Stimulated activated CD4-positive, alpha-beta T cell treated with anti-CD3 and anti-CD28 coated beads, TNF-alpha, amount 100 ng/mL, for 4 hours (primary cell): Measurements from ENCODE around the gene MSH4.
"Not testable (repeated sequence)": the region's sequence is repeated elsewhere in the genome, so short reads cannot be mapped to it uniquely, and the experiment has no call there.

Source experiments
- DNase-seq, 3 experiments: peaks; one replicate each; pipeline ENCODE4 v3.0.0-alpha.2; 2020; ENCODE audit warnings: low read depth in 3 of 3

Gene MSH4

GRCh38 chr1:75795703-75796193 lies 934 bp upstream of the MSH4 start:
- no peak for DNase-seq

- no peak for DNase-seq
Measured at GRCh38 chr1:75797273-75797588, 549 bp downstream of the MSH4 start.

- DNase-seq, result no peak
Measured at GRCh38 chr1:75797606-75798216, 1.0 kb downstream of the MSH4 start.

- DNase-seq, result not testable (repeated sequence)
Measured at GRCh38 chr1:75801480-75801879, 4.8 kb downstream of the MSH4 start.

GRCh38 chr1:75808921-75809320 lies 12.2 kb downstream of the MSH4 start:
- no peak for DNase-seq

GRCh38 chr1:75810113-75810512 lies 13.4 kb downstream of the MSH4 start:
- DNase-seq, result not testable (repeated sequence)

- no peak for DNase-seq
Measured at GRCh38 chr1:75811211-75811981, 14.7 kb downstream of the MSH4 start.

GRCh38 chr1:75812065-75812464 lies 15.4 kb downstream of the MSH4 start:
- no peak for DNase-seq

GRCh38 chr1:75823596-75823995 lies 26.9 kb downstream of the MSH4 start:
- not testable (repeated sequence) for DNase-seq

GRCh38 chr1:75836528-75837100 lies 39.9 kb downstream of the MSH4 start:
- no peak for DNase-seq

GRCh38 chr1:75838079-75838478 lies 41.4 kb downstream of the MSH4 start:
- no peak for DNase-seq

GRCh38 chr1:75841421-75841820 lies 44.7 kb downstream of the MSH4 start:
- no peak for DNase-seq

GRCh38 chr1:75845576-75845975 lies 48.9 kb downstream of the MSH4 start:
- no peak for DNase-seq

GRCh38 chr1:75855010-75855409 lies 58.3 kb downstream of the MSH4 start:
- no peak for DNase-seq

GRCh38 chr1:75855734-75856133 lies 59.1 kb downstream of the MSH4 start:
- DNase-seq, result no peak

GRCh38 chr1:75861831-75862230 lies 65.1 kb downstream of the MSH4 start:
- DNase-seq, result no peak

GRCh38 chr1:75870951-75871350 lies 74.3 kb downstream of the MSH4 start:
- no peak for DNase-seq

- DNase-seq, result no peak
Measured at GRCh38 chr1:75879985-75880384, 83.3 kb downstream of the MSH4 start.

GRCh38 chr1:75884437-75884836 lies 87.8 kb downstream of the MSH4 start:
- no peak for DNase-seq

- no peak for DNase-seq
Measured at GRCh38 chr1:75901371-75901770, 104.7 kb downstream of the MSH4 start.

GRCh38 chr1:75908717-75909152 lies 112.1 kb downstream of the MSH4 start:
- no peak for DNase-seq

GRCh38 chr1:75916834-75917233 lies 120.2 kb downstream of the MSH4 start:
- DNase-seq, result no peak

GRCh38 chr1:75922698-75923097 lies 126.0 kb downstream of the MSH4 start:
- DNase-seq, result no peak
